ENCODE results near the gene SGMS1.
"Not testable (repeated sequence)": the region's sequence is repeated elsewhere in the genome, so short reads cannot be mapped to it uniquely, and the experiment has no call there.

SGMS1 gene

GRCh38 chr10:50558371-50558770, 65.4 kb downstream of the SGMS1 start:
- DNase-seq (ENCODE audit: low read depth): peak; percentile 69

- no peak for DNase-seq (ENCODE audit: low read depth)
These were observed 66.5 kb downstream of the SGMS1 start for GRCh38 chr10:50557130-50557682.

- no peak for DNase-seq (ENCODE audit: low read depth)
These were observed 67.3 kb downstream of the SGMS1 start for GRCh38 chr10:50556237-50557120.

- DNase-seq (ENCODE audit: low read depth): peak; percentile 71
These were observed 68.7 kb downstream of the SGMS1 start for GRCh38 chr10:50554995-50555568.

GRCh38 chr10:50554376-50554994, 69.3 kb downstream of the SGMS1 start:
- DNase-seq (ENCODE audit: low read depth): no peak

- DNase-seq (ENCODE audit: low read depth): peak; percentile 68
These were observed 70.8 kb downstream of the SGMS1 start for GRCh38 chr10:50552771-50553535.

- peak; percentile 99 for DNase-seq (ENCODE audit: low read depth)
These were observed 71.4 kb downstream of the SGMS1 start for GRCh38 chr10:50552308-50552707.

GRCh38 chr10:50551894-50552293, 71.9 kb downstream of the SGMS1 start:
- no peak for DNase-seq (ENCODE audit: low read depth)

- peak; percentile 94 for DNase-seq (ENCODE audit: low read depth)
These were observed 73.4 kb downstream of the SGMS1 start for GRCh38 chr10:50550291-50550839.

GRCh38 chr10:50549186-50549585, 74.6 kb downstream of the SGMS1 start:
- not testable (repeated sequence) for DNase-seq (ENCODE audit: low read depth)

- not testable (repeated sequence) for DNase-seq (ENCODE audit: low read depth)
These were observed 75.3 kb downstream of the SGMS1 start for GRCh38 chr10:50548481-50548880.

- not testable (repeated sequence) for DNase-seq (ENCODE audit: low read depth)
These were observed 77.5 kb downstream of the SGMS1 start for GRCh38 chr10:50546287-50546686.

GRCh38 chr10:50545846-50546245, 77.9 kb downstream of the SGMS1 start:
- DNase-seq (ENCODE audit: low read depth): peak; percentile 52

GRCh38 chr10:50544857-50545429, 78.8 kb downstream of the SGMS1 start:
- DNase-seq (ENCODE audit: low read depth): no peak

- no peak for DNase-seq (ENCODE audit: low read depth)
These were observed 79.5 kb downstream of the SGMS1 start for GRCh38 chr10:50544095-50544856.

- DNase-seq (ENCODE audit: low read depth): no peak
These were observed 80.9 kb downstream of the SGMS1 start for GRCh38 chr10:50542871-50543270.

GRCh38 chr10:50541921-50542320, 81.8 kb downstream of the SGMS1 start:
- DNase-seq (ENCODE audit: low read depth): no peak

- no peak for DNase-seq (ENCODE audit: low read depth)
These were observed 82.4 kb downstream of the SGMS1 start for GRCh38 chr10:50541317-50541716.

- no peak for DNase-seq (ENCODE audit: low read depth)
These were observed 83.0 kb downstream of the SGMS1 start for GRCh38 chr10:50540826-50541122.

- DNase-seq (ENCODE audit: low read depth): peak; percentile 55
These were observed 83.5 kb downstream of the SGMS1 start for GRCh38 chr10:50540069-50540825.
